Measurements from ENCODE around the gene NKX1-1. TPM values are rescaled to one million over a fixed set of nuclear protein-coding genes. Genes with fewer than 3 reads are reported as not detected.
"Not testable (repeated sequence)": the region's sequence is repeated elsewhere in the genome, so short reads cannot be mapped to it uniquely, and the experiment has no call there.

NKX1-1 gene
- total and polyA plus RNA-seq, 2 donors (not counting 1 experiment from before 2014, with no cell fraction given) = not detected

DNA sequence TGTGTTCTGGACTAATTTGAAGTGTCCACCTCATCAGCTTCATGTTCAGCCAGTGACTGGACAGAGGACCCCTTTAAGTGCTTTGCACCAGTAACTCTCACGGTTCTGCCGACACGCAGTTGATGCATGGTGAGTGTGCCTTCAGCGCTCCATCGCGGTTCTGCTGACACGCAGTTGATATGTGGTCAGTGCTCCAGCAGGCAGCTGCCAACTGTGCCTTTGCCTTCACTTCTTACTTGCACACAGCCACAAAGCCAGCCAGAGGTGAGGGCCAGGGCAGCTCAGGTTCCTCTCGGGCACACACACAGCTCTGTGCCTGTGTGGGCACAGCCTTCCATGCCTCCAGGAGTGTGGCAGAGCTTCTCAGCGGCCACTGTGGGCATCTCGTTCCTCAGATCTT lies 12.4 kb downstream of the NKX1-1 start:
- Histone ChIP-seq H3K9ac (ENCODE audit: insufficient read depth, low read length) (no peak overlapping the region), H3K27ac (ENCODE audit: insufficient read depth, low read length) (no peak overlapping the region), H3K4me2 (ENCODE audit: extremely low read depth, insufficient read depth, low read length) (no peak overlapping the region), H3K4me1 (ENCODE audit: control insufficient read depth, extremely low read depth, insufficient read depth, low read length) (no peaks in the 10 kb centered on the region), H2AFZ (ENCODE audit: low read length) (no peak overlapping the region), H3K27me3 (ENCODE audit: control insufficient read depth, insufficient read depth, low read length) (no peaks in the 10 kb centered on the region), H3K36me3 (ENCODE audit: control insufficient read depth, insufficient read depth, low read length) (no peaks in the 10 kb centered on the region), H3K79me2 (ENCODE audit: control insufficient read depth, insufficient read depth, low read length) (no peaks in the 10 kb centered on the region), H4K20me1 (ENCODE audit: control insufficient read depth, extremely low read depth, insufficient read depth, low read length) (no peaks in the 10 kb centered on the region), H3K9me3 (ENCODE audit: control insufficient read depth, insufficient read depth, low read depth, low read length) (peaks cover 2% of the 10 kb centered on the region), H3K4me3 (replicated peaks in 1 of 4; ENCODE audit: control extremely low read depth in 1 of 4, insufficient read depth in 1 of 4, low read depth in 3 of 4, low read length in 4 of 4) (no peak overlapping the region)
- DNase-seq (ENCODE audit: low read depth in 2 of 2) = no peak
- TF ChIP-seq, protein P1, sequence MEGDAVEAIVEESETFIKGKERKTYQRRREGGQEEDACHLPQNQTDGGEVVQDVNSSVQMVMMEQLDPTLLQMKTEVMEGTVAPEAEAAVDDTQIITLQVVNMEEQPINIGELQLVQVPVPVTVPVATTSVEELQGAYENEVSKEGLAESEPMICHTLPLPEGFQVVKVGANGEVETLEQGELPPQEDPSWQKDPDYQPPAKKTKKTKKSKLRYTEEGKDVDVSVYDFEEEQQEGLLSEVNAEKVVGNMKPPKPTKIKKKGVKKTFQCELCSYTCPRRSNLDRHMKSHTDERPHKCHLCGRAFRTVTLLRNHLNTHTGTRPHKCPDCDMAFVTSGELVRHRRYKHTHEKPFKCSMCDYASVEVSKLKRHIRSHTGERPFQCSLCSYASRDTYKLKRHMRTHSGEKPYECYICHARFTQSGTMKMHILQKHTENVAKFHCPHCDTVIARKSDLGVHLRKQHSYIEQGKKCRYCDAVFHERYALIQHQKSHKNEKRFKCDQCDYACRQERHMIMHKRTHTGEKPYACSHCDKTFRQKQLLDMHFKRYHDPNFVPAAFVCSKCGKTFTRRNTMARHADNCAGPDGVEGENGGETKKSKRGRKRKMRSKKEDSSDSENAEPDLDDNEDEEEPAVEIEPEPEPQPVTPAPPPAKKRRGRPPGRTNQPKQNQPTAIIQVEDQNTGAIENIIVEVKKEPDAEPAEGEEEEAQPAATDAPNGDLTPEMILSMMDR (conservative IDR thresholded peaks at IDR 0.05 in 1 of 2, IDR thresholded peaks at IDR 0.05 in 1 of 2; ENCODE audit: low read depth in 1 of 2, low read length in 2 of 2) = no peak
- TF ChIP-seq EZH2 (IDR thresholded peaks at IDR 0.05; ENCODE audit: low read length, missing control alignments) = no peak

GRCh38 chr4:1393363-1393762 lies 12.9 kb downstream of the NKX1-1 start:
- H2AFZ ChIP-seq (ENCODE audit: low read length); H3K4me3 ChIP-seq (replicated peaks in 1 of 4; ENCODE audit: control extremely low read depth in 1 of 4, insufficient read depth in 1 of 4, low read depth in 3 of 4, low read length in 4 of 4); H3K27ac ChIP-seq (ENCODE audit: insufficient read depth, low read length); H3K9ac ChIP-seq (ENCODE audit: insufficient read depth, low read length); H3K4me1 ChIP-seq (ENCODE audit: control insufficient read depth, extremely low read depth, insufficient read depth, low read length); H3K79me2 ChIP-seq (ENCODE audit: control insufficient read depth, insufficient read depth, low read length); DNase-seq (ENCODE audit: low read depth in 2 of 2); H3K9me3 ChIP-seq (ENCODE audit: control insufficient read depth, insufficient read depth, low read depth, low read length); H3K4me2 ChIP-seq (ENCODE audit: extremely low read depth, insufficient read depth, low read length); H3K27me3 ChIP-seq (ENCODE audit: control insufficient read depth, insufficient read depth, low read length); H4K20me1 ChIP-seq (ENCODE audit: control insufficient read depth, extremely low read depth, insufficient read depth, low read length); H3K36me3 ChIP-seq (ENCODE audit: control insufficient read depth, insufficient read depth, low read length): not testable (repeated sequence)

- Histone ChIP-seq H3K27me3 (ENCODE audit: control insufficient read depth, insufficient read depth, low read length) (no peaks in the 10 kb centered on the region), H4K20me1 (ENCODE audit: control insufficient read depth, extremely low read depth, insufficient read depth, low read length) (no peaks in the 10 kb centered on the region), H2AFZ (ENCODE audit: low read length) (no peak overlapping the region), H3K27ac (ENCODE audit: insufficient read depth, low read length) (no peak overlapping the region), H3K9ac (ENCODE audit: insufficient read depth, low read length) (no peak overlapping the region), H3K79me2 (ENCODE audit: control insufficient read depth, insufficient read depth, low read length) (no peaks in the 10 kb centered on the region), H3K36me3 (ENCODE audit: control insufficient read depth, insufficient read depth, low read length) (no peaks in the 10 kb centered on the region), H3K4me2 (ENCODE audit: extremely low read depth, insufficient read depth, low read length) (no peak overlapping the region), H3K4me3 (replicated peaks in 1 of 4; ENCODE audit: control extremely low read depth in 1 of 4, insufficient read depth in 1 of 4, low read depth in 3 of 4, low read length in 4 of 4) (no peak overlapping the region), H3K9me3 (ENCODE audit: control insufficient read depth, insufficient read depth, low read depth, low read length) (no peaks in the 10 kb centered on the region), H3K4me1 (ENCODE audit: control insufficient read depth, extremely low read depth, insufficient read depth, low read length) (no peaks in the 10 kb centered on the region)
- no peak for DNase-seq (ENCODE audit: low read depth in 2 of 2)
- no peak for TF ChIP-seq EZH2 (IDR thresholded peaks at IDR 0.05; ENCODE audit: low read length, missing control alignments)
- TF ChIP-seq, protein P1 (conservative IDR thresholded peaks at IDR 0.05 in 1 of 2, IDR thresholded peaks at IDR 0.05 in 1 of 2; ENCODE audit: low read depth in 1 of 2, low read length in 2 of 2) = no peak
Observed at GRCh38 chr4:1385373-1386340, 20.6 kb downstream of the NKX1-1 start.
